Esophagus muscularis mucosa (tissue), 4 donors: Measurements from ENCODE around the gene CRHR2. TPM values are rescaled to one million over a fixed set of nuclear protein-coding genes. Genes with fewer than 3 reads are reported as not detected.

ENCODE experiments used
- DNase-seq: peaks from one replicate; pipeline ENCODE4 v3.0.0-alpha.2; 2017; ENCODE audit errors: extremely low spot score
- H3K27ac ChIP-seq, 4 donors: fragments of 200-600 bp; sonication (generic); replicated peaks in 1 of 4; 1 replicate in 3 of 4; 2 replicates in 1 of 4; pipeline ENCODE4 v1.5.1; 2016 to 2019; ENCODE audit warnings: mild to moderate bottlenecking in 1 of 4
- H3K27me3 ChIP-seq, 4 donors: fragments of 200-600 bp; sonication (generic); one replicate each; pipeline versions ENCODE4 v1.5.1 to v1.6.0; 2016 to 2019
- H3K36me3 ChIP-seq, 4 donors: fragments of 200-600 bp; sonication (generic); one replicate each; pipeline ENCODE4 v1.5.1; 2016 to 2019
- H3K4me1 ChIP-seq, 4 donors: fragments of 200-600 bp; sonication (generic); one replicate each; pipeline ENCODE4 v1.5.1; 2016 to 2019
- H3K4me3 ChIP-seq, 4 donors: fragments of 200-600 bp; sonication (generic); 1 replicate in 2 of 4; 2 replicates in 2 of 4; pipeline ENCODE4 v1.5.1; 2016 to 2019; ENCODE audit warnings: mild to moderate bottlenecking in 4 of 4, moderate library complexity in 1 of 4
- H3K9me3 ChIP-seq, 4 donors: fragments of 200-600 bp; sonication (generic); 1 replicate in 3 of 4; 2 replicates in 1 of 4; pipeline ENCODE4 v1.5.1; 2016 to 2019
- CTCF ChIP-seq, 3 experiments: fragments of 200-600 bp in 2 of 3; fragments of 450-650 bp in 1 of 3; sonication (generic) in 2 of 3; IDR thresholded peaks; one replicate each; pipeline ENCODE4 v1.5.1; 2017 to 2019; ENCODE audit warnings: antibody characterized with exemption in 3 of 3, mild to moderate bottlenecking in 2 of 3, moderate library complexity in 1 of 3
- EP300 ChIP-seq: sonication (generic); formaldehyde crosslinking; IDR thresholded peaks from one replicate; pipeline ENCODE4 v1.6.1; 2017; ENCODE audit warnings: antibody characterized with exemption
- POLR2A ChIP-seq: fragments of 450-650 bp; IDR thresholded peaks from one replicate; pipeline ENCODE4 v1.6.1; 2017; ENCODE audit warnings: antibody characterized with exemption, moderate library complexity, mild to moderate bottlenecking, low read depth
- POLR2AphosphoS5 ChIP-seq, 2 donors: sonication (generic); formaldehyde crosslinking; IDR thresholded peaks; one replicate each; pipeline ENCODE4 v1.6.1; 2017; ENCODE audit warnings: antibody characterized with exemption in 2 of 2
- WGBS: methylation state at CpG from one replicate; pipeline ENCODE4 v1.1.5; 2018; 5-methylcytosine and 5-hydroxymethylcytosine counted together
- intact Hi-C: fragments of 100-400 bp; cut with DNase I; formaldehyde crosslinking; loops from one replicate; pipeline ENCODE4 v1.15.1; 2023
- total RNA-seq, 4 donors: library from RNA; depleted of rRNA; stranded (reverse); fragments of >200 nt; gene quantifications; one replicate each; pipeline versions ENCODE4 v1.1.0 to v1.2.1, GENCODE V29; 2016

Gene CRHR2
- total RNA-seq, 4 donors from 2014 or later: 0.13 to 0.29 TPM; not detected in 2

DNA sequence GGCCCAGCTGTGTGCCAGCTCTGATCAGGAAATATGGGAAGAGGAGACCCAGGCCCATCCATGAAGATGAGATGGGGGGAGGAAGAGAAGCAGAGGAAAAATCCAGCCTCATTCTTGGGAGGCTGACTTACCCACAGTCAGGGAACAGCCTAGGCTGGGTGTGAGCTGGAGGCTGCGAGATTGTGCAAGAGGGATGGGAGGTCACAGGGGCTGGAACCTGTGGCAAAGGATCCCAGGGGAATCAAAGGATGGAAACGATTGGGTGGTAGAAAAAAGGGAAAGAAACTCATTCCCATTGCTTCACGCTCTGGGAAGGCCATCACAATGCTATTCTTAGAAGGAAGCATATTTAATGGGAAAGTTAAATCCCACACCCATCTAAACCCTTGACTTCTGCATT is 26.7 kb upstream of the CRHR2 start:
- H3K4me3 ChIP-seq: no peak overlapping the region
- no peaks in the 10 kb centered on the region for H3K36me3 ChIP-seq
- WGBS: 71% methylated on average over 3 of the region's 3 CpGs
- H3K9me3 ChIP-seq: no peaks in the 10 kb centered on the region
- peaks cover 10 to 27% (median 20%) of the 10 kb centered on the region in 4 donors for H3K4me1 ChIP-seq
- H3K27me3 ChIP-seq: no peaks in the 10 kb centered on the region
- TF ChIP-seq EP300 (no peak), POLR2A (no peak), CTCF (IDR thresholded peaks at IDR 0.05) (no peak), POLR2AphosphoS5 (IDR thresholded peaks at IDR 0.05) (peak; percentile 46 to 55)
- peak overlapping the region in 3 of 4 donors; percentile 13 to 55 (median 44) for H3K27ac ChIP-seq
- no peak for DNase-seq
- intact Hi-C loops: no loop called here

- Histone ChIP-seq H3K9me3 (no peaks in the 10 kb centered on the region), H3K4me3 (no peak overlapping the region), H3K4me1 (peaks cover 10 to 27% (median 20%) of the 10 kb centered on the region in 4 donors), H3K36me3 (no peaks in the 10 kb centered on the region), H3K27me3 (no peaks in the 10 kb centered on the region), H3K27ac (peak overlapping the region; percentile 39 to 55 (median 44))
- intact Hi-C loops: no loop called here
- DNase-seq: no peak
- WGBS: 94% methylated on average over 2 of the region's 4 CpGs
- TF ChIP-seq POLR2A: no peak
Observed at GRCh38 chr7:30708412-30708811, 26.2 kb upstream of the CRHR2 start.

DNA sequence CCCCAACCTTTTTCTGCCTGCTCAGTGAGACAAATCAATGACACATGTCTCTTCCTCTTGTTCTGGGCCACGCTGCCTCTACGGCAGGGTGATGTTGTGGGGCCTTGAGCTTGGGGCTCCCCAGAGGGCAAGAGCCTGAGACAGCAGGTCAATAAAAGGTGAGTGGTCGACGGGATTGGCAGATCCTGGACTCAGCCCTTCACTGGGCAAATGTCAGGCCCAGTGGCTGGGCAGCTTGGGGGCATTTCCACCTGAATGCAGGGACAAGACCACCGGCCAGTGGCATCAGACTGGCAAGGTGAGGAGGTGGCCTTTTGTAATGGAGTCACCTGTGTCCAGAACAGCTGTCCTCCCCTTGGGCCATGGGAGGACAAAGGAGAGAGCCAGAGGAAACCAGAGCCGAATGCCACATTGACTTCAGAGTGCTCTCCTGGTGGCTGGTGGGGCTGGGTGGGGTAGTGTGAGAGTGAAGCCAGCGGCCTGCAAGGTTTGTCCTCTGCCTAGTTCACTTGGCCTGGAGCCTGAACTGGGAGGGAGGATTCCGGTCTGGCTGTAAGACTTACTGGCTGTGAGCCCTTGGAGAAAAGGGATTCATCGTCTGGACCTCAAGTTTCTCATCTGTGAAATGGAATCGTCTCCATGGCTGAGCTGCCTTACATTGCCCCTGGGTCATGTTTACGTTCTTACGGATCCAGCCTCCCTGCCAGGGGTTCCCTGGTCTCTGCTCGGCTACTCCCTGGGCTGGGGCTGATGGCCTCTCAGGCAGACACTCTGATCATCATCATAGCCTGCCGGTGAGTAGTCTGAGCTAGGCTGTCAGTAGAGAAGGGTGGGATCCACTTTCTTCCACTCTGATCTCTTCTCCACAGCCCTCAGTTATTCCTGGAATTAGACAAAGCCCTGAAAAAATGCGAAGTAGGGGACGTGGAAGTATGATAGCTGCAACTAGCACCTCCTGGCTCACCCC is 25.4 kb upstream of the CRHR2 start:
- Histone ChIP-seq H3K36me3 (no peaks in the 10 kb centered on the region), H3K9me3 (no peaks in the 10 kb centered on the region), H3K4me3 (no peak overlapping the region), H3K4me1 (peaks cover 10 to 27% (median 20%) of the 10 kb centered on the region in 4 donors), H3K27ac (peak overlapping the region; percentile 39 to 55 (median 46)), H3K27me3 (no peaks in the 10 kb centered on the region)
- intact Hi-C loops: no loop called here
- WGBS: 52% methylated on average over 13 of the region's 16 CpGs
- TF ChIP-seq EP300 (no peak), POLR2AphosphoS5 (IDR thresholded peaks at IDR 0.05) (no peak), POLR2A (no peak), CTCF (IDR thresholded peaks at IDR 0.05) (no peak)
- DNase-seq: no peak

GRCh38 chr7:30706908-30707307 is 24.7 kb upstream of the CRHR2 start:
- WGBS: 92% methylated on average over 4 of the region's 6 CpGs
- Histone ChIP-seq H3K9me3 (no peaks in the 10 kb centered on the region), H3K27me3 (no peaks in the 10 kb centered on the region), H3K4me1 (peaks cover 10 to 27% (median 20%) of the 10 kb centered on the region in 4 donors), H3K4me3 (no peak overlapping the region), H3K36me3 (no peaks in the 10 kb centered on the region), H3K27ac (peak overlapping the region in 3 of 4 donors; percentile 11 to 36 (median 15))
- TF ChIP-seq POLR2A (no peak), EP300 (no peak), CTCF (IDR thresholded peaks at IDR 0.05) (no peak), POLR2AphosphoS5 (IDR thresholded peaks at IDR 0.05) (no peak)
- intact Hi-C loops: no loop called here
- DNase-seq: no peak

DNA sequence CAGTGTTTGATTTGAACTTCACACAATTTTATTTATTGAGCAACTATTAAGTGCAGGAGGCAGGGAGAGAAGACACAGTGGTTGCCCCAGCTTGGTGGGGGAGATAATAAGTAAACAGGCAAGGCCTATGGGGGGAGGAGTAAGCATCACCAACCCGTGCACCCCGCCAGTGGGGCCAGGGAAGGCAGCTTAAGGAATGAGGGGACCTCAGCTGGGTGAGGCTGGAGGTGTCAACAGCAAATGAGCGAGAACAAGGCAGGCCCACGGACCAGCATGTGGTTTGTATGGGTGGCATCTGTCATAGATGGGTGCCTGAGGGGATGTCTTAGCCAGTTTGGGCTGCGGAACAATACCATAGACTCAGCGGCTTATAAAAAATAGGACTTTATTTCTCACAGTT is 24.1 kb upstream of the CRHR2 start:
- H3K4me3 ChIP-seq: no peak overlapping the region
- DNase-seq: no peak
- no peak overlapping the region for H3K27ac ChIP-seq
- intact Hi-C loops: no loop called here
- H3K4me1 ChIP-seq: peaks cover 10 to 27% (median 20%) of the 10 kb centered on the region in 4 donors
- H3K27me3 ChIP-seq: no peaks in the 10 kb centered on the region
- no peaks in the 10 kb centered on the region for H3K36me3 ChIP-seq
- TF ChIP-seq EP300 (no peak), POLR2A (no peak), POLR2AphosphoS5 (IDR thresholded peaks at IDR 0.05) (no peak), CTCF (IDR thresholded peaks at IDR 0.05) (no peak)
- no peaks in the 10 kb centered on the region for H3K9me3 ChIP-seq
- WGBS: 95% methylated on average over 6 of the region's 6 CpGs
